Cardiac fibroblast (primary cell): ENCODE measurements around the gene KCNMA1.

ENCODE experiments used
- DNase-seq, 2 donors: peaks; one replicate each; pipeline versions ENCODE4 v3.0.0 to v3.0.0-alpha.2; 2010; ENCODE audit warnings: low read depth in 2 of 2
- H3K4me3 ChIP-seq, 2 donors: replicated peaks in 1 of 2; 1 replicate in 1 of 2; 2 replicates in 1 of 2; pipeline ENCODE4 v1.5.1; 2011; ENCODE audit warnings: low read depth in 2 of 2, low read length in 2 of 2, mild to moderate bottlenecking in 2 of 2, moderate library complexity in 1 of 2
- CTCF ChIP-seq: IDR thresholded peaks from one replicate; pipeline ENCODE4 v1.5.1; 2011; ENCODE audit warnings: low read depth, mild to moderate bottlenecking, low read length, inconsistent platforms

The KCNMA1 gene

GRCh38 chr10:76937181-76937600 lies 700.4 kb downstream of the KCNMA1 start:
- DNase-seq = no peak
- no peak overlapping the region for H3K4me3 ChIP-seq
- no peak for TF ChIP-seq CTCF

GRCh38 chr10:76935941-76936613 lies 701.5 kb downstream of the KCNMA1 start:
- no peak for DNase-seq
- H3K4me3 ChIP-seq = no peak overlapping the region
- TF ChIP-seq CTCF = no peak

GRCh38 chr10:76928565-76928964 lies 709.0 kb downstream of the KCNMA1 start:
- no peak for DNase-seq
- no peak for TF ChIP-seq CTCF

GRCh38 chr10:76925636-76926405 lies 711.8 kb downstream of the KCNMA1 start:
- DNase-seq = no peak
- TF ChIP-seq CTCF = no peak
- H3K4me3 ChIP-seq = no peak overlapping the region

More at GRCh38 chr10:76928565-76928964, 709.0 kb downstream of the KCNMA1 start:
- no peak overlapping the region for H3K4me3 ChIP-seq

- no peak for DNase-seq
- no peak for TF ChIP-seq CTCF
- no peak overlapping the region for H3K4me3 ChIP-seq
These were observed 714.9 kb downstream of the KCNMA1 start for GRCh38 chr10:76922666-76923065.

- TF ChIP-seq CTCF = no peak
- no peak for DNase-seq
These were observed 716.1 kb downstream of the KCNMA1 start for GRCh38 chr10:76921383-76922010.

More at GRCh38 chr10:76921383-76922010, 716.1 kb downstream of the KCNMA1 start:
- no peak overlapping the region for H3K4me3 ChIP-seq
